GM23338 (cell line): ENCODE data around the gene TMPRSS5.

Experiments
- CREB1 ChIP-seq: fragments of 250-450 bp; sonication (Bioruptor Pico); IDR thresholded peaks from 2 replicates; pipeline ENCODE4 v1.5.0; 2020; ENCODE audit warnings: low read depth, mild to moderate bottlenecking, moderate library complexity
- EZH2 ChIP-seq: fragments of 200-600 bp; sonication (generic); IDR thresholded peaks from one replicate; pipeline ENCODE4 v1.8.0; 2017; ENCODE audit warnings: antibody characterized with exemption, mild to moderate bottlenecking, low read depth; ENCODE audit not compliant: unreplicated experiment
- EZH2phosphoT487 ChIP-seq: fragments of 200-600 bp; sonication (generic); IDR thresholded peaks from one replicate; pipeline ENCODE4 v1.8.1; 2018; ENCODE audit warnings: antibody characterized with exemption; ENCODE audit not compliant: unreplicated experiment
- JUNB ChIP-seq: IDR thresholded peaks from one replicate; pipeline ENCODE4 v1.6.1; 2016; ENCODE audit warnings: antibody characterized with exemption; ENCODE audit not compliant: unreplicated experiment
- NANOG ChIP-seq: IDR thresholded peaks from 2 replicates; pipeline ENCODE4 v1.6.1; 2016; ENCODE audit warnings: antibody characterized with exemption, borderline replicate concordance
- POLR2AphosphoS5 ChIP-seq: IDR thresholded peaks from 2 replicates; pipeline ENCODE4 v1.6.1; 2016; ENCODE audit warnings: antibody characterized with exemption, low read depth
- STAT1 ChIP-seq: IDR thresholded peaks from one replicate; pipeline ENCODE4 v1.6.1; 2016; ENCODE audit warnings: antibody characterized with exemption; ENCODE audit not compliant: unreplicated experiment
- ZNF114 ChIP-seq: fragments of 250-450 bp; sonication (Bioruptor Pico); IDR thresholded peaks from 2 replicates; pipeline ENCODE4 v1.5.0; 2020; ENCODE audit warnings: mild to moderate bottlenecking, moderate library complexity
- ZNF331 ChIP-seq: fragments of 250-450 bp; sonication (Bioruptor Pico); IDR thresholded peaks from 2 replicates; pipeline ENCODE4 v1.5.0; 2020; ENCODE audit warnings: low read depth, mild to moderate bottlenecking, moderate library complexity
- TF ChIP-seq, protein P1 (sequence below): IDR thresholded peaks from one replicate; pipeline ENCODE4 v1.6.1; 2018; ENCODE audit warnings: antibody characterized with exemption; ENCODE audit not compliant: unreplicated experiment
- TF ChIP-seq, protein P2 (sequence below), 2 experiments: fragments of 200-600 bp in 1 of 2; sonication (generic) in 1 of 2; conservative IDR thresholded peaks; 2 replicates each; pipeline versions ENCODE4 v1.5.1 to v1.6.1; 2016 to 2017; ENCODE audit warnings: antibody characterized with exemption in 2 of 2, low read depth in 2 of 2, mild to moderate bottlenecking in 2 of 2, moderate library complexity in 1 of 2
- TF ChIP-seq, protein P3 (sequence below): fragments of 250-450 bp; sonication (Bioruptor Pico); IDR thresholded peaks from 2 replicates; pipeline ENCODE4 v1.5.0; 2020; ENCODE audit warnings: mild to moderate bottlenecking, moderate library complexity
- TF ChIP-seq, protein P4 (sequence below): IDR thresholded peaks from 2 replicates; pipeline ENCODE4 v1.6.1; 2016; ENCODE audit warnings: antibody characterized with exemption

DNA sequence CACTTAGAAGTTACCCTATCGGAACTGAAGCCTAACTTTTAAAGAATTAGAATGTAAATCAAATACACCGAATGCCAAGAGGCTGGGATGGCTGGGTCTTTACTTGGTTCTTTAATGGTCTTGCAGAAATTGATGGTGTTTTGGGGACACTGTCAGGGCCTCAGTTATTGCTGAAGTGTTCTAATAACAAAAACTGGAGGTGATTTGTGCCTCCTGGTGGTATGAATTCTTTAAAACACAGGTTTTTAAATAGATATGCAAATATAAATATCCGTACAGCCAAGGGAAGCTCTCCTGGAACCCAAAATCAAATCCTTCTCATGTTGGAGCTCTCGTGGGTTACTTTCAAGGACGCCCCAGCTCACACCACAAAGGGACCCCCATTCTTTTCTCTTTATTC, 19.3 kb upstream of the TMPRSS5 start:
- TF ChIP-seq POLR2AphosphoS5 (no peak), STAT1 (no peak), ZNF114 (no peak), EZH2 (no peak), JUNB (no peak), NANOG (no peak), CREB1 (CRISPR knock-in tag) (no peak), EZH2phosphoT487 (no peak), ZNF331 (CRISPR knock-in tag) (no peak)
- TF ChIP-seq, protein P1, sequence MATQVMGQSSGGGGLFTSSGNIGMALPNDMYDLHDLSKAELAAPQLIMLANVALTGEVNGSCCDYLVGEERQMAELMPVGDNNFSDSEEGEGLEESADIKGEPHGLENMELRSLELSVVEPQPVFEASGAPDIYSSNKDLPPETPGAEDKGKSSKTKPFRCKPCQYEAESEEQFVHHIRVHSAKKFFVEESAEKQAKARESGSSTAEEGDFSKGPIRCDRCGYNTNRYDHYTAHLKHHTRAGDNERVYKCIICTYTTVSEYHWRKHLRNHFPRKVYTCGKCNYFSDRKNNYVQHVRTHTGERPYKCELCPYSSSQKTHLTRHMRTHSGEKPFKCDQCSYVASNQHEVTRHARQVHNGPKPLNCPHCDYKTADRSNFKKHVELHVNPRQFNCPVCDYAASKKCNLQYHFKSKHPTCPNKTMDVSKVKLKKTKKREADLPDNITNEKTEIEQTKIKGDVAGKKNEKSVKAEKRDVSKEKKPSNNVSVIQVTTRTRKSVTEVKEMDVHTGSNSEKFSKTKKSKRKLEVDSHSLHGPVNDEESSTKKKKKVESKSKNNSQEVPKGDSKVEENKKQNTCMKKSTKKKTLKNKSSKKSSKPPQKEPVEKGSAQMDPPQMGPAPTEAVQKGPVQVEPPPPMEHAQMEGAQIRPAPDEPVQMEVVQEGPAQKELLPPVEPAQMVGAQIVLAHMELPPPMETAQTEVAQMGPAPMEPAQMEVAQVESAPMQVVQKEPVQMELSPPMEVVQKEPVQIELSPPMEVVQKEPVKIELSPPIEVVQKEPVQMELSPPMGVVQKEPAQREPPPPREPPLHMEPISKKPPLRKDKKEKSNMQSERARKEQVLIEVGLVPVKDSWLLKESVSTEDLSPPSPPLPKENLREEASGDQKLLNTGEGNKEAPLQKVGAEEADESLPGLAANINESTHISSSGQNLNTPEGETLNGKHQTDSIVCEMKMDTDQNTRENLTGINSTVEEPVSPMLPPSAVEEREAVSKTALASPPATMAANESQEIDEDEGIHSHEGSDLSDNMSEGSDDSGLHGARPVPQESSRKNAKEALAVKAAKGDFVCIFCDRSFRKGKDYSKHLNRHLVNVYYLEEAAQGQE, result no peak
- TF ChIP-seq, protein P2, sequence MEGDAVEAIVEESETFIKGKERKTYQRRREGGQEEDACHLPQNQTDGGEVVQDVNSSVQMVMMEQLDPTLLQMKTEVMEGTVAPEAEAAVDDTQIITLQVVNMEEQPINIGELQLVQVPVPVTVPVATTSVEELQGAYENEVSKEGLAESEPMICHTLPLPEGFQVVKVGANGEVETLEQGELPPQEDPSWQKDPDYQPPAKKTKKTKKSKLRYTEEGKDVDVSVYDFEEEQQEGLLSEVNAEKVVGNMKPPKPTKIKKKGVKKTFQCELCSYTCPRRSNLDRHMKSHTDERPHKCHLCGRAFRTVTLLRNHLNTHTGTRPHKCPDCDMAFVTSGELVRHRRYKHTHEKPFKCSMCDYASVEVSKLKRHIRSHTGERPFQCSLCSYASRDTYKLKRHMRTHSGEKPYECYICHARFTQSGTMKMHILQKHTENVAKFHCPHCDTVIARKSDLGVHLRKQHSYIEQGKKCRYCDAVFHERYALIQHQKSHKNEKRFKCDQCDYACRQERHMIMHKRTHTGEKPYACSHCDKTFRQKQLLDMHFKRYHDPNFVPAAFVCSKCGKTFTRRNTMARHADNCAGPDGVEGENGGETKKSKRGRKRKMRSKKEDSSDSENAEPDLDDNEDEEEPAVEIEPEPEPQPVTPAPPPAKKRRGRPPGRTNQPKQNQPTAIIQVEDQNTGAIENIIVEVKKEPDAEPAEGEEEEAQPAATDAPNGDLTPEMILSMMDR (conservative IDR thresholded peaks at IDR 0.05; ENCODE audit: low read depth in 2 of 2), result no peak
- TF ChIP-seq, protein P3, sequence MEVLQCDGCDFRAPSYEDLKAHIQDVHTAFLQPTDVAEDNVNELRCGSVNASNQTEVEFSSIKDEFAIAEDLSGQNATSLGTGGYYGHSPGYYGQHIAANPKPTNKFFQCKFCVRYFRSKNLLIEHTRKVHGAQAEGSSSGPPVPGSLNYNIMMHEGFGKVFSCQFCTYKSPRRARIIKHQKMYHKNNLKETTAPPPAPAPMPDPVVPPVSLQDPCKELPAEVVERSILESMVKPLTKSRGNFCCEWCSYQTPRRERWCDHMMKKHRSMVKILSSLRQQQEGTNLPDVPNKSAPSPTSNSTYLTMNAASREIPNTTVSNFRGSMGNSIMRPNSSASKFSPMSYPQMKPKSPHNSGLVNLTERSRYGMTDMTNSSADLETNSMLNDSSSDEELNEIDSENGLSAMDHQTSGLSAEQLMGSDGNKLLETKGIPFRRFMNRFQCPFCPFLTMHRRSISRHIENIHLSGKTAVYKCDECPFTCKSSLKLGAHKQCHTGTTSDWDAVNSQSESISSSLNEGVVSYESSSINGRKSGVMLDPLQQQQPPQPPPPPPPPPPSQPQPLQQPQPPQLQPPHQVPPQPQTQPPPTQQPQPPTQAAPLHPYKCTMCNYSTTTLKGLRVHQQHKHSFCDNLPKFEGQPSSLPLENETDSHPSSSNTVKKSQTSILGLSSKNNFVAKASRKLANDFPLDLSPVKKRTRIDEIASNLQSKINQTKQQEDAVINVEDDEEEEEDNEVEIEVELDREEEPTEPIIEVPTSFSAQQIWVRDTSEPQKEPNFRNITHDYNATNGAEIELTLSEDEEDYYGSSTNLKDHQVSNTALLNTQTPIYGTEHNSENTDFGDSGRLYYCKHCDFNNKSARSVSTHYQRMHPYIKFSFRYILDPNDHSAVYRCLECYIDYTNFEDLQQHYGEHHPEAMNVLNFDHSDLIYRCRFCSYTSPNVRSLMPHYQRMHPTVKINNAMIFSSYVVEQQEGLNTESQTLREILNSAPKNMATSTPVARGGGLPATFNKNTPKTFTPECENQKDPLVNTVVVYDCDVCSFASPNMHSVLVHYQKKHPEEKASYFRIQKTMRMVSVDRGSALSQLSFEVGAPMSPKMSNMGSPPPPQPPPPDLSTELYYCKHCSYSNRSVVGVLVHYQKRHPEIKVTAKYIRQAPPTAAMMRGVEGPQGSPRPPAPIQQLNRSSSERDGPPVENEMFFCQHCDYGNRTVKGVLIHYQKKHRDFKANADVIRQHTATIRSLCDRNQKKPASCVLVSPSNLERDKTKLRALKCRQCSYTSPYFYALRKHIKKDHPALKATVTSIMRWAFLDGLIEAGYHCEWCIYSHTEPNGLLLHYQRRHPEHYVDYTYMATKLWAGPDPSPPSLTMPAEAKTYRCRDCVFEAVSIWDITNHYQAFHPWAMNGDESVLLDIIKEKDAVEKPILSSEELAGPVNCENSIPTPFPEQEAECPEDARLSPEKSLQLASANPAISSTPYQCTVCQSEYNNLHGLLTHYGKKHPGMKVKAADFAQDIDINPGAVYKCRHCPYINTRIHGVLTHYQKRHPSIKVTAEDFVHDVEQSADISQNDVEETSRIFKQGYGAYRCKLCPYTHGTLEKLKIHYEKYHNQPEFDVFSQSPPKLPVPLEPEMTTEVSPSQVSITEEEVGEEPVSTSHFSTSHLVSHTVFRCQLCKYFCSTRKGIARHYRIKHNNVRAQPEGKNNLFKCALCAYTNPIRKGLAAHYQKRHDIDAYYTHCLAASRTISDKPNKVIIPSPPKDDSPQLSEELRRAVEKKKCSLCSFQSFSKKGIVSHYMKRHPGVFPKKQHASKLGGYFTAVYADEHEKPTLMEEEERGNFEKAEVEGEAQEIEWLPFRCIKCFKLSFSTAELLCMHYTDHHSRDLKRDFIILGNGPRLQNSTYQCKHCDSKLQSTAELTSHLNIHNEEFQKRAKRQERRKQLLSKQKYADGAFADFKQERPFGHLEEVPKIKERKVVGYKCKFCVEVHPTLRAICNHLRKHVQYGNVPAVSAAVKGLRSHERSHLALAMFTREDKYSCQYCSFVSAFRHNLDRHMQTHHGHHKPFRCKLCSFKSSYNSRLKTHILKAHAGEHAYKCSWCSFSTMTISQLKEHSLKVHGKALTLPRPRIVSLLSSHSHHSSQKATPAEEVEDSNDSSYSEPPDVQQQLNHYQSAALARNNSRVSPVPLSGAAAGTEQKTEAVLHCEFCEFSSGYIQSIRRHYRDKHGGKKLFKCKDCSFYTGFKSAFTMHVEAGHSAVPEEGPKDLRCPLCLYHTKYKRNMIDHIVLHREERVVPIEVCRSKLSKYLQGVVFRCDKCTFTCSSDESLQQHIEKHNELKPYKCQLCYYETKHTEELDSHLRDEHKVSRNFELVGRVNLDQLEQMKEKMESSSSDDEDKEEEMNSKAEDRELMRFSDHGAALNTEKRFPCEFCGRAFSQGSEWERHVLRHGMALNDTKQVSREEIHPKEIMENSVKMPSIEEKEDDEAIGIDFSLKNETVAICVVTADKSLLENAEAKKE (CRISPR knock-in tag), result no peak
- TF ChIP-seq, protein P4, sequence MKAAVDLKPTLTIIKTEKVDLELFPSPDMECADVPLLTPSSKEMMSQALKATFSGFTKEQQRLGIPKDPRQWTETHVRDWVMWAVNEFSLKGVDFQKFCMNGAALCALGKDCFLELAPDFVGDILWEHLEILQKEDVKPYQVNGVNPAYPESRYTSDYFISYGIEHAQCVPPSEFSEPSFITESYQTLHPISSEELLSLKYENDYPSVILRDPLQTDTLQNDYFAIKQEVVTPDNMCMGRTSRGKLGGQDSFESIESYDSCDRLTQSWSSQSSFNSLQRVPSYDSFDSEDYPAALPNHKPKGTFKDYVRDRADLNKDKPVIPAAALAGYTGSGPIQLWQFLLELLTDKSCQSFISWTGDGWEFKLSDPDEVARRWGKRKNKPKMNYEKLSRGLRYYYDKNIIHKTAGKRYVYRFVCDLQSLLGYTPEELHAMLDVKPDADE, result no peak
